Hypothalamus (tissue), 51 donors: ENCODE results near the gene S100A4.
"Not testable (repeated sequence)": the region's sequence is repeated elsewhere in the genome, so short reads cannot be mapped to it uniquely, and the experiment has no call there.

ENCODE experiments used
- DNase-seq, 51 donors: peaks; one replicate each; lab custom pipeline; 2025; lab: John Stamatoyannopoulos, UW

S100A4 gene

DNA sequence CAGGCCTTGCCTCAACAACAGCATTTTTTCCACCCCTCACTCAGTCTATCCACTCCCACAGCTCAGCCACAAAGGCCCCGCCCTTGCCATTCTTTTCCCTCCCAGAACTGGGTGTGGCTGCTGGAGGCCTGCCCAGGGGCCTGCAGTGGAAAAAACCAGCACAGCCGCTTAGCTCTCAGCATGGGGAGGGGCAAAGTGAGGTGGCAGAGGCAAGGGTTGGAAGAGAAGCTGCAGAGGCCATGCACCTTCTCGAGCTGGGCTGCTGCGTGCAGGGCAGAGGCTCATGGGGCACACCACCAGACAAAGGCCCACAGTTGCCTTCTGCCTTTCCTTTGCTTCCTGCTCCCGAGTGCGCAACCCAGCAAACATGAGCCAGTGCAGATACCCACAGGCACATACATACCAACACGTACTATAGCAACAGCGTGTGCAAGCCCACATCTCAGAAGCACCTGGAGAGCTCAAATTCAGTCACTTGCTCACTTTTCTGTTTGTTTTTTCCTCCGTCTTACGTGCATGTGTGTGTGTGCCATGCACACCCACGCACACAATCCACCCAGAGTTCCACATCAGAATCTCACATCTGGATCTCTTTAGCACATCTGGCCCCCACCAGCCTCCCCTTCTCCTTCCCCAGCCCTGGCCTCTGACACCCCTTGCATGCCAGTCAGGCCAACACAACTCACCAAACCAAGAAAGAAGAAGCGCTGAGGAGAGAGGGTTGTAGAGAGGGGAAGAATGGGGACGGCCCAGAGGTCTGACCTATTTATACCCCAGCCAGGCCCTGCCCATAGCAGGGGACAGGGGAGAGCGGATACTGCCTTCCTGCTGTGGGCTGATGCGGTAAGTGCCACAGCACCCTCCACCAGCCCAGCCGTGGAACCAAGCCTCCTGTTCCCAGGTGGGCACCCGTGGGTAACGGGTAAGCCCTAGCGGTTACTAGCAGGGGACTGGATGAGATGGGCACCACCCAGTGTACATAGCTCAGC is at the start of gene S100A4:
S100A4 (minus strand) TSS at position 740 of the 989 bp plus-strand sequence. CDS start 1,012 bp downstream, outside the sequence.
- DNase-seq, result peak in 33 of 51 donors; percentile 5 to 70 (median 36)

DNA sequence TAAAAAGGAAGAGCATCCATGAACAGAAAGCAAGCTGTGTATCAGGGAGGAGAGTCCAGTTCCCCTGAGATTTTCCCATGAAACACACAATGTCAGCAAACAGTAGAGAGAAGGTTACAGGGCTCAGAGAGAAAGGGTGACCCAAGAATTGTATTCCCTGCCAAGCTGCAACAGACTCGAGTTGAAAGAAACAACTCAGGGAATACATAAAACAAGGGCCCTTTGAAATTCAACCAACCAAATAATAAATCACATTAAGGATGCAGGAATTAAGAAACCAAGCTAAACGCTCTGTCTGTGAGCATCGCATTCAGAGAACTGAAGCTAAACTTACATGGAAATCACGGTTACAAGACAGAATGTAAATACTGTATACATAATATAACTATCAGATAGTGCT is 47.1 kb upstream of the S100A4 start:
- DNase-seq, result peak in 2 of 51 donors; percentile 35 to 59

DNA sequence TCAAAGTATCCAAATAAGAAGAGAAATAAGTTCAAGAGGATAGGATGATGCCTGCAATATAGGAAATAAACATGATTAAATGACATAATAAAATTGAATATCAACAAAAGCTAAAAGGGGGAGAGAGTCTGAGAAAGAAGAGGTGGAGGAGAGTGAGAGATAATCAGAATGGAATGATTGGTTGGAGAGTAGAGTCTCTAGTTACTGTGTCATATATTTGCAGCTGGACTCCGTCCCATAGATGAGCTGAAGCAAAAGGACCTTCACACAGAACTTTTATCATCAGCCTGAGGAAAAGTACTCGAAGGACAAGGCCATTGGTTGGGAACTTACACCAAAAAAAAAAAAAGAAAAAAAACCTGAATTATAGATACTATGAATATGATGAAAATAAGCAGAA is 42.9 kb upstream of the S100A4 start:
- DNase-seq, result no peak

DNA sequence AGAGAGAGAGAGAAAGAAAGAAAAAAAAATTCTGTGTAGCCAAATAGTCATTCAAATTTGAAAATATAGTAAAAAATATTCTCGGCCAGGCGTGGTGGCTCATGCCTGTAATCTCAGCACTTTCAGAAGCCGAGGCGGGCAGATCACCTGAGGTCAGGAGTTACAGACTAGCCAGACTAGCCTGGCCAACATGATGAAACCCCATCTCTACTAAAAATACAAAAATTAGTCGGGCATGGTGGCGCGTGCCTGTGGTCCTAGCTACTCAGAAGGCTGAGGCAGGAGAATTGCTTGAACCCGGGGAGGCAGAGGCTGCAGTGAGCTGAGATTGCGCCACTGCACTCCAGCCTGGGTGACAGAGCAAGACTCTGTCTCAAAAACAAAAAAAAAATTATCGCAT is 42.4 kb upstream of the S100A4 start:
- not testable (repeated sequence) for DNase-seq

DNA sequence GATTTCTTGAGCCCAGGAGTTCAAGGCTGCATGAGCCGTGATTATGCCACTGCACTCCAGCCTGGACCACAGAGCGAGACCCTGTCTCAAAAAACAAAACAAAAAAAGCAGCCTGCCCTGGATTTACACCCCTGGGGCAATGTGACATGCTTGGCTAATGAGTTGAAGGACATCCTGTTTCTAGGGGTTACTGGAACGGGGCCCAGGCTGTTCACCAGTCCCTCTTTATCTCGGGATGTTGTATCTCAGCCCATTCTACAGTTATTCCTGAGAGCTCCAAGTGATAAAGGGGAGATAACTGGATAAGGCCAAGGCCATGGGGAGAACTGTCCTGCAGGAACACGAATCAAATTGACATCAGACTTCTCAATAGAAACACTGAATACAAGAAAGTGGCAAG is 41.7 kb upstream of the S100A4 start:
- DNase-seq, result no peak

DNA sequence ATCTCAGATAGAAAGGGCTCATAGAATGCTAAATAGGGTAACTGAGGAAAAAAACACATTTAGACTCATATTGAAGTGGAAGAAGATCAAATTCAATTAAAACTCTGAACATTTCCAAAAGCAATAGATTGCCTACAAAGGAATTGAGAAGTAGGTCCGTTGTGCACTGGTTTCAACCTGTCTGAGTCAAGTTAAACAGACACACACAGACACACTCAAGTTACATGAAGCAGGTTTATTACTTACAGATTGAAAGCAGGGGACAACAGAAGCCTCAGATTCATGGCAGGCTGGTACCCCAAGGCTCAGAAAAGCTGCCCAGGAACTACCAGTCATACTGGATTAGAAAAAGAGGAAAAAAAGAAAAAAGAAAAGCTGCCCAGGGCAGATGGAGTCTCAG is 40.7 kb upstream of the S100A4 start:
- DNase-seq, result no peak

DNA sequence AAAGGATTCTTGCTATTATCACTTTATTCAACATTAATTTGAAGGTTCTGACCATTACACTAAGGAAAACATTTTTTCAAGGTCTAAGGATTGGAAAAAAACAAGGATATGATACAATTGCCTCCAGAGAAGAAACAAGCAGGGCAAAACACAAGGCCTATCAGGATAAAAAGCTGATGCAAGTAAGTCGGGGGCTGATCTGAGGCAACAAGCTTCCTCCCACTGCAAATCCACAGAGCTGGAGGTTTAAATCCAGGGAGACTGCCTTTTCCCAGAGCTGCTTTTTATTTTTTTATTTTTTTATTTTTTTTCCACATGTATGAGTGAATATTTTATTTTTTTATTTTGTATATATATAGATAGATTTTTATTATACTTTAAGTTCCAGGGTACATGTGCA is 39.4 kb upstream of the S100A4 start:
- no peak for DNase-seq

DNA sequence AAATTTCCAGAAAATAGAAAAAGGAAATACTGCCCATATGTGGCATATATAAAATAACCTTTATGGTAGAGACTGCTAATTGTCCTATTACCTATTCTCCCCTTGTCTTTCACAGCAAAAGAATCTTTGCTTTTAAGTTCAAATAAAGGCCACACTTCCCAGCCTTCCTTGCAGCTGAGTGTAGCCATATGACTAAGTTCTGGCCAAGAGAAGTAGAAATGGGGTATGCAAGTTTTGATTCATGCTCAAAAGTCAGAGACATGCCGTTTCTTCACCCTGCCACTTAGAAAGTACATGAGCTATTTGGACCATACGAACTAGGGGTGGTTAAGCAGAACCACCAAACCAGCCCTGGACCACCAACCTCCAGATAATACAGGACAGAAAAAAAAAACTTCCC is 38.4 kb upstream of the S100A4 start:
- no peak for DNase-seq

DNA sequence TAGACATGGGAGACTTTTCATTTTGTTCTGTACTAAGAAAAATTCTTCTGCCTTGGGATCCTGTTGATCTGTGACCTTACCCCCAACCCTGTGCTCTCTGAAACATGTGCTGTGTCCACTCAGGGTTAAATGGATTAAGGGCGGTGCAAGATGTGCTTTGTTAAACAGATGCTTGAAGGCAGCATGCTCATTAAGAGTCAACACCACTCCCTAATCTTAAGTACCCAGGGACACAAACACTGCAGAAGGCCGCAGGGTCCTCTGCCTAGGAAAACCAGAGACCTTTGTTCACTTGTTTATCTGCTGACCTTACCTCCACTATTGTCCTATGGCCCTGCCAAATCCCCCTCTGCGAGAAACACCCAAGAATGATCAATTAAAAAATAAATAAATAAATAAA is 37.9 kb upstream of the S100A4 start:
- DNase-seq, result not testable (repeated sequence)

DNA sequence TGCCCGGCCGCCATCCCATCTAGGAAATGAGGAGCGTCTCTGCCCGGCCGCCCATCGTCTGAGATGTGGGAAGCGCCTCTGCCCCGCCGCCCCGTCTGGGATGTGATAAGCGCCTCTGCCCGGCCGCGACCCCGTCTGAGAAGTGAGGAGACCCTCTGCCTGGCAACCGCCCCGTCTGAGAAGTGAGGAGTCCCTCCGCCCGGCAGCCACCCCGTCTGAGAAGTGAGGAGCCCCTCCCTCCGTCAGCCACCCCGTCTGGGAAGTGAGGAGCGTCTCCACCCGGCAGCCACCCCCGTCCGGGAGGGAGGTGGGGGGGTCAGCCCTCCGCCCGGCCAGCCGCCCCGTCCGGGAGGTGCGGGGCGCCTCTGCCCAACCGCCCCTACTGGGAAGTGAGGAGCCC is 37.2 kb upstream of the S100A4 start:
- not testable (repeated sequence) for DNase-seq

DNA sequence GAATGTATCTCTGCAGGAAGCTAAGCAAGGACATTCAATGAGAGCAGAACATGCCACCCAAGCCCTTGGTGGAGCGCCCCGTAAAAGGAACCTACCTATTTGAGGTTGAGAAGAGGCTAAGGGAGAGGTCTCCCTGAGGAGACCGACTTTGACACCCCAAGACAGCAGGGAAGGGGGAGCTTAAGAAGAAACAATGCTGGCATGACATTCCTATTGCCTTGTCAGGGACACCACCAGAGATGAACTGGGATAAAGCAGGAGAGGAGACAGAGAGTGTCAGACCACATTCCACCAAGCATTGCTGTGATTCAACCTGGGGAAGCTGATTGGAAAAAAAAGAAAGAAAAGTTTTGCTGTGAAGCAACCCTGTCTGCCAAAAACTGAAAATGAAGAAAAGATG is 33.3 kb upstream of the S100A4 start:
- DNase-seq, result no peak

DNA sequence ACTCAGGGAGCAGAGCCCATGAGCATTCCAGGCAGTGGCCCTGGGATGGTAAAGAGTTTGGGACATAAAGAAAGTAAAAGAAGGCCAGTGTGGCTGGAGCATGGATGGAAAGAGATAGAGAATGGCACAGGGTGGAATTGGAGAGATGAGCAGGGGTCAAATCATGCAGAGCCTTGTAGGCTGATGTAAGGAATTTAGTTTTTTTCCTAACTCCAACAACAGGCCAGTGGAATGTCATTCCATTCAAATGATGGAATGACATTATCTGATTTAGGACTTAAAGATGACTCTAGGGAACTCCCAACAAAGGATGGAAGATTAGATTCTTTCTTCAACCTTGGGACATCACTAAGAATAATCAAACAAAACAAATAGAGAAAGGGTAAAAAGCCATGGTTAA is 32.9 kb upstream of the S100A4 start:
- no peak for DNase-seq

DNA sequence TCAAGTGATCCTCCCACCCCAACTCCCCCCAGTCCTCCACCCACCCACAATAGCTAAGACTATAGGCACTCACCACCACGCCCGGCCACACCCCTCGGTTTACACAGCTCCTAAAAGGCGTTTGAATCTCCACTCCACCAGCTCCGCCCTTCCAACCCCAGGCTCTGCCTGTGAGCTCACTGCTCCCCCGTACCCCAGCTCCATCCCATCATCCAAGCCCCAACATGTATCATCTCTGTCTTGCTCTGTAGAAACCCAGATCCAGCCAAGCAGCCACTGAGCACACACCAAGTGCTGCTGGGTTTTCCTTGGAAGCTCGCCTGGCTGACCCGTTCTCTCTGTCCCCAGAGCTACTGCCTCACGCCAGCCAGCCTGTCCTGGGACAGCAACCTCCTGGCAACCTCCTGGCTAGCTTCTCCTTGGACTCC is 32.0 kb upstream of the S100A4 start:
- peak in 29 of 51 donors; percentile 6 to 59 (median 36) for DNase-seq

DNA sequence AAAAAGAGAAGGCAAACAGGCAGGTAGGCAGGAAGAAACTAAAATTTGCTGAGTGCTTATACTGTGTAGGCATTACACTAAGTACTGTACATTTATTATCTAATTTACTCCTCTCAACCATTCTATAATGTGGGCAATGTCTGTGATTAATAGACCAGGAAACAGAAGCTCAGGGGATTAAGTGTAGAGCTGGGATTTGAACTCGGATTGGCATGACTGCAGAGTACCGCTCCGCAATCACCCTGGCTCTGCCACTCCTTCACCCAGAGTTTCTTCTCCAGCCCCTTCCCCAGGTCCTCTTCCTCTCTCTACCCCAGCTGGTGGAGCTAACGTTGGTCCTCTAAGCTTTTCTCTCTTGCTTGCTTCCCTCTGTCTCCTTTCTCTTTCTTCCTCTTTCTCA is 31.5 kb upstream of the S100A4 start:
- DNase-seq, result no peak

DNA sequence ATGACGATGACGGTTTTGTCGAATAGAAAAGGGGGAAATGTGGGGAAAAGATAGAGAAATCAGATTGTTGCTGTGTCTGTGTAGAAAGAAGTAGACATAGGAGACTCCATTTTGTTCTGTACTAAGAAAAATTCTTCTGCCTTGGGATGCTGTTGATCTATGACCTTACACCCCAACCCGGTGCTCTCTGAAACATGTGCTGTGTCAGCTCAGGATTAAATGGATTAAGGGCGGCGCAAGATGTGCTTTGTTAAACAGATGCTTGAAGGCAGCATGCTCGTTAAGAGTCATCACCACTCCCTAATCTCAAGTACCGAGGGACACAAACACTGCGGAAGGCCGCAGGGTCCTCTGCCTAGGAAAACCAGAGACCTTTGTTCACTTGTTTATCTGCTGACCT is 29.9 kb upstream of the S100A4 start:
- DNase-seq, result not testable (repeated sequence)

DNA sequence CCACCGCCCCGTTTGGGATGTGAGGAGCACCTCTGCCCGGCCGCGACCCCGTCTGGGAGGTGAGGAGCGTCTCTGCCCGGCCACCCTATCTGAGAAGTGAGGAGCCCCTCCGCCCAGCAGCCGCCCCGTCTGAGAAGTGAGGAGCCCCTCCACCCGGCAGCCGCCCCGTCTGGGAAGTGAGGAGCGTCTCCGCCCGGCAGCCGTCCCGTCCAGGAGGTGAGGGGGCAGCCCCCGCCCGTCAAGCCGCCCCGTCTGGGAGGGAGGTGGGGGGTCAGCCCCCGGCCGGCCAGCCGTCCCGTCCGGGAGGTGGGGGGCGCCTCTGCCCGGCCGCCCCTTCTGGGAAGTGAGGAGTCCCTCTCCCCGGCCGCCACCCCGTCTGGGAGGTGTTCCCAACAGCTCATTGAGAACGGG is 29.5 kb upstream of the S100A4 start:
- not testable (repeated sequence) for DNase-seq

DNA sequence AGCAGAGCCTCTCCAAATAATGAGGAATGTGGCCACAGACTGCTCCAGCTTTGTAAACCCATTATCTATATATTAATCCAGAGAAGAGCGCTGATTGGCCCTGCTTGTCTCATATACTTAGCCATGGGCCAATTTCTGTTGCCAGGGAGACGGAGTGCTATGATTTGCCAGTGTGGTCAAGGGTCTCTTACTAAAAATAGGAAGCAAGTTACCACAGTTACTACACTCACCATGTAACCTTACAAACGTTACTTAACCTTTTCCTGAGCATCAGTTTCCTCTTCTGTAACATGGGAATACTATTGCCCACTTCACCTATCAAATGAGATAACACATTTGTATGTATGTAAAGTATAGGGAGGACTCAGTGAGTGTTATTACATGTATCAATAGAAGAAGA is 27.7 kb upstream of the S100A4 start:
- no peak for DNase-seq

DNA sequence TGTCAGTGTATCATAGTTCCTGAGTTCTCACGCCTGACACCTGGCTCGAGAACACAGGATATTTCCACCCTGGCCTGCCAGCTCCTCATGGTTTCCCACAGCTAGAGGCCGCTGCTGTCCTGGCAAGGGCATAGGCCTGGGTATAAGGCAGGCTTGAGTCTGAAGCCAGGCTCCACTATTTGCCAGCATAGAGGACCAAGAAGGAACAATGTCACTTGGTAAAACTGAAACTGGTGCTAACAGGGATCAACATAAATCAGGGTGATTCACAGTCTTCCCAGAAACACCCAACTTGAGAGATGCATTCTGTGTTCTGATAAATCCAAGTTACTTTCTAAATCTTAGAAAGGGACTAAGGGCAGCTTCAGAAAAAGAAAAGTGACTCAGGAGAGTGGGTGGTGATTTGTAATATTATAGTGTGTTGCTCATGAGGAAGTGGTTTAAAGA is 27.0 kb upstream of the S100A4 start:
- peak in 44 of 51 donors; percentile 6 to 90 (median 68) for DNase-seq

DNA sequence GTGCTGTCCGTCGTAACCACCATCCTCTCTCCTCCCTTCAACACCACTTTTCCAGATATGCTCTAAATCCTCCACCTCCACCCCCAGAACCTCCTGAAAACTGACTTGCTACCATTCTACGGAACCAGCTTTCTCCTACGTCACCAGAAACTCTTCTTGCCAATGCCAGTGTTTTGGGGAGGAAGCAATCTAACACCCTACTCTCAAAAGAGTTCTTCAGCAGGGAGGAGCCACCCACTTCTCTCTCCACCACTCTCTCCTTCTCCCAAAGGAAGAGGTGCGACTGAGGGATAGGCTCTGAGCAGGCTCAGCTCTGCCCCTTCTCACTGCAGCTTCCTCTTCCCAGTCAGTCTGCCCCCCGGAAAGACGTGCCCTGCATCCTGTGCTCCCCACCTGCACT is 26.1 kb upstream of the S100A4 start:
- DNase-seq, result no peak

DNA sequence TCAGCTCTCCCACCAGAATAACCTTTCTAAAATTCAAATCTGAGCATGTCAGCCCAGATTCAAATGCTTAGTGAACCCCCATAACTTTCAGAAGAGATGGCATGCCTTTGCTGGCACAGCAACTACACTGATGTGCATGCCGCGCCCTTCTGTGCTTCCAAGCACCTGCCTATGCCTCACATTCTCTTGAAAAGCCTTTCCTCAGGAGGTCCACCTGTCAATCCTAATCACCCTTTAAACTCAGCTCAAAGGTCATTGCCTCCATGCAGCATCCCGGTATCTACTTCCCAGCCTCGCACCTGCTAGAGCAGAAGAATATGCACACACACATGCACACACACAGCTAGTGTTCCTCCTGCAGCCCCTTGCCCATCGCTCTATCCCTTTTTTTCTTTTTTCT is 25.3 kb upstream of the S100A4 start:
- no peak for DNase-seq

DNA sequence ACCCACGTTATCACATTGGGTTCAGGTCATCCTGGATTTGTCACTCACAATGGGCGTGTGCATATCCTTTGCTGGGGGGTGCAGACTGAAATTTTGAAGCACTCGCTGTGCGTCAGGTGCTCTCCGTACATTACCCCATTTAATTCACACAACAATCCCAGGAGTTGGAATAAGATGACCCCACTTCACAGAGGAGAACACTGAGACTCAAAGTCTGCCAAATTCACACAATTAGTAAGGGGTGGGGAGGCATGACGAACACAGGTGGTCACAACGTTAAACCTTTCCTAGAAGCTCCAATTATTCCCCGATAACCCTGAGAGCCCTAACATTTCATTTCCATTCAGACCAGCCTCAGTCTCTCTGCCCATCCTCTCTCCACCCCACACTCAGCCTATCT is 23.9 kb upstream of the S100A4 start:
- no peak for DNase-seq
